ENCODE measurements around the gene SNX10.

- TF ChIP-seq, protein P1, sequence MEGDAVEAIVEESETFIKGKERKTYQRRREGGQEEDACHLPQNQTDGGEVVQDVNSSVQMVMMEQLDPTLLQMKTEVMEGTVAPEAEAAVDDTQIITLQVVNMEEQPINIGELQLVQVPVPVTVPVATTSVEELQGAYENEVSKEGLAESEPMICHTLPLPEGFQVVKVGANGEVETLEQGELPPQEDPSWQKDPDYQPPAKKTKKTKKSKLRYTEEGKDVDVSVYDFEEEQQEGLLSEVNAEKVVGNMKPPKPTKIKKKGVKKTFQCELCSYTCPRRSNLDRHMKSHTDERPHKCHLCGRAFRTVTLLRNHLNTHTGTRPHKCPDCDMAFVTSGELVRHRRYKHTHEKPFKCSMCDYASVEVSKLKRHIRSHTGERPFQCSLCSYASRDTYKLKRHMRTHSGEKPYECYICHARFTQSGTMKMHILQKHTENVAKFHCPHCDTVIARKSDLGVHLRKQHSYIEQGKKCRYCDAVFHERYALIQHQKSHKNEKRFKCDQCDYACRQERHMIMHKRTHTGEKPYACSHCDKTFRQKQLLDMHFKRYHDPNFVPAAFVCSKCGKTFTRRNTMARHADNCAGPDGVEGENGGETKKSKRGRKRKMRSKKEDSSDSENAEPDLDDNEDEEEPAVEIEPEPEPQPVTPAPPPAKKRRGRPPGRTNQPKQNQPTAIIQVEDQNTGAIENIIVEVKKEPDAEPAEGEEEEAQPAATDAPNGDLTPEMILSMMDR (conservative IDR thresholded peaks at IDR 0.05): no peak
- no peak for TF ChIP-seq EZH2 (IDR thresholded peaks at IDR 0.05; ENCODE audit: low read depth)
Measured at GRCh38 chr7:26351171-26351570, 59.5 kb downstream of the SNX10 start.

Data from PC-9 (cell line).